HG02623 (cell line): ENCODE data around the gene SLC26A9.

Source experiments
- ATAC-seq: cut with Tn5 transposase; IDR thresholded peaks from one replicate; pipeline ENCODE4 v1.9.1; 2021; ENCODE audit warnings: moderate library complexity; ENCODE audit not compliant: unreplicated experiment

SLC26A9 gene

DNA sequence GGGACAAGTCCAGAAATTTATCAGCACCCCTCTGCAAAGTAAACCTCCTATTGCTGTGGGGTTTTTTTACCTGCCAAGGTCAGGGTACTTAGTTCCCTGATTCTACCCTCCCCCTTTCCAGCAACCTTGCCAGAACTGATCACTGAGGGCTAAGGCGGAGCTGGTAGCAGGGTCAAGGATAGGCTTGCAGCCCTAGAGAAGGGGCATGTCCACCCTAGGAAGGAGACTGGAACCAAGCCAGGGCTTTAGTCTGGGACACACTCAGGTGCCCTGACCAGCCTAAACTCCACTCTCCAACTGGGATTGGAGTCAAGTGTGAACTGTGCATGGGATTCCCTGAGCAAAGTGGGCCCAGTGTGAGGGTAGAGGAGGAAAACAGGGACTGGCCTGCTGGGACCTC is 6.5 kb upstream of the SLC26A9 start:
- ATAC-seq: no peak

DNA sequence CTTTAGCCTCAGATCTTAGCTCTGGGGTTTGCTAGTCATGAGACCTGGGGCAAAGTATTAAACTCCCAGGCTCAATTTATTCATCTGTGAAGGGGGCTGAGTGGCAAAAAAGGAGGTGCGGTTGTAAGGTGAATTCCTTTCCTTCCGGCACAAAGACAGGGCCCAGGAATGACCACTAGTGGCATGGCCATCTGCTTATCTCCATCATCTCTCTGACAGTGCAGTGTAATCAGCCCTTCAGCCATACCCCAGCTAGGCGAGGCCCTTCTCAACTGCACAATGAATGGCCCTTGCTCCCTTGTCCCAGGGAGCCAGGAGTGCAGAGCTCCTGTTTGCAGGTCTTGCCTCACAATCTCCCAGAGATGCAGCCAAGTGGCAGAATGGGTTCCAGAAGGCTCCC is 5.6 kb upstream of the SLC26A9 start:
- no peak for ATAC-seq

DNA sequence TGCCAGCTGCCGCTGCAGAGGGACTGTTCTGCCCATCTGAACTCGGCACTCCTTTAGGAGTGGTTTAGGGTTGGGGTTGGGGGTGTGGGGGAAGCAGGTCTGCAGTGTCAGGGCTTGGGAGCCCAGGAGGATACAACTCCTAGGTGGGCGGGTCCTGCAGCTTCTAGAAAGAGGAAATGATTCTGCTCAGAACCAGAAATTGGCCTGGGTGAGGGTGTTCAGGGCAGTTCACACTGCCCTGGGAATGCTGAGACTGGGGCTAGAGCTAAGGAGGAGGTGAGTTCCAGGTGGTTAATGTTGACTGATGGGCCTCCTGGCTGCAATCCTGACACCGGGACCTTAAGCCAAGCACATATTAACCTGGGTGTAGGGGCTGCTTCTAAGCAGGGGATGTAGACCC is 4.8 kb upstream of the SLC26A9 start:
- no peak for ATAC-seq

- ATAC-seq: no peak
Observed at GRCh38 chr1:205947024-205947423, 3.8 kb upstream of the SLC26A9 start.

DNA sequence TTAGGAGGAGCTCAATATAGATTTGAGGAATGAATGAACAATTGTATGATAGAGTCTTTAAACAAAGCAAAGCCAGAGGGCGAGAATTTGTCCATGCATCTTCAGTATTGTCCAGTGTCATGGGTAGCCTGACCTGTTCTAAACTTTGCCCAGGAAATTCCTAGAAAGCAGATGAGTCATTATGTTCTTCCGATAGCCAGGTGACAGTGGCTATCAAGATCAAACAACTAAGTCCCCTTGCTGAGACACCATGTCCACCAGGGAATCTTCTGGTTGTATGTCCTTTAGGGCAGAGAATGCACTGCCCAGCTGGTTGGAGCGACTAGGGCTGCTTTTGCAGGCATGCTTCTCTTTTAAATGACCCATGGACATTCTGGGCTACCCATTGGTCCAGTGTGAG is 1.8 kb upstream of the SLC26A9 start:
- ATAC-seq: no peak

DNA sequence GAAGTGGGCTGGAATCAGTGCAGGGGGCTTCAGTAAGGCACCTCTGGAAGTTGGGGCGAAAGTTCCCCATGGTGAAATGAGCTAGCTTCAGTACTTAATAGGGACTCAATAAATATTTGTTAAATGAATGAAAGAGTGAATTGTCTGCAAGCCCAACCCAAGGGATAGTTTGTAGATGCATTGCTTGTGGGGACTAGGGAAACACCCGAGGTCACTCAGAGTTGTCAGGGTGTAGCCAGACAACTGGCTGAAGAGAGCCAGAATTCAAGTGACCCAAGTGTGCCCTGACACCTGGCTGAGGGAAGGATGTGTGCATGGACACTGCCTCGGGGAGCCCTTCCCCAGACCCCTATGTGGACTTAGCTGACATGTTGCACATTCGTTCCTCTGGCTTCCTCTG is 1.3 kb upstream of the SLC26A9 start:
- ATAC-seq: no peak

DNA sequence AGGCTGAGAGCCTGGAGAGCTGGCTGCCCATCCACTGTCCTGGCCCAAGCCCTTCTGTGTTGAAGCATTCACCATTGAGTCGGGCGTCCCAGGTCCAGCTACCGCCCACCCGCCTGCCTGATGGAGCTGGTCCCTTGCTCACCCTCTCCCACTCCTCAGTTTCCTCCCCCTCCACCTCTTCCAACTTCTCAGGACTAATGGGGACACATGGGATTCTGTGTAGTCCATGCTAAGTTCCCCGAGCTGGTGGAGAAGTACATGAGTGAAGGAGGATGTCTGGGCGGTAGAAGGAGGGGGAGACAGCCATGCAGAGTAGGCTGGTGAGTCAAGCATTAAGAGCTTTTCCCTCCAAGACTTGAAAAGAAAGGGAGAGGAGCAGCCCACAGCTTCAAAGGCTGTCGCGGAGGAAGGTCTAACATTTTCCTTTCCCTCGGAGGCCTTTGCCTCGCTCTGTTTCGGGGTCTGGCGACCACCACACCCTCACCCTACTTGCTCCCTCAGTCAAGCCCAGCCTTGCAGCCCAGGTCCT is 561 bp downstream of the SLC26A9 start:
- ATAC-seq: no peak

GRCh38 chr1:205940710-205941109 is 2.5 kb downstream of the SLC26A9 start:
- ATAC-seq: no peak

GRCh38 chr1:205939690-205940330 is 3.4 kb downstream of the SLC26A9 start:
- no peak for ATAC-seq

- no peak for ATAC-seq
Observed at GRCh38 chr1:205938682-205939081, 4.6 kb downstream of the SLC26A9 start.

GRCh38 chr1:205936846-205937586 is 6.2 kb downstream of the SLC26A9 start:
- no peak for ATAC-seq

GRCh38 chr1:205936311-205936710 is 6.9 kb downstream of the SLC26A9 start:
- no peak for ATAC-seq

- no peak for ATAC-seq
Observed at GRCh38 chr1:205935869-205936268, 7.4 kb downstream of the SLC26A9 start.

GRCh38 chr1:205934788-205935187 is 8.5 kb downstream of the SLC26A9 start:
- ATAC-seq: no peak

GRCh38 chr1:205933671-205934618 is 9.3 kb downstream of the SLC26A9 start:
- no peak for ATAC-seq

- no peak for ATAC-seq
Observed at GRCh38 chr1:205932776-205933175, 10.5 kb downstream of the SLC26A9 start.

DNA sequence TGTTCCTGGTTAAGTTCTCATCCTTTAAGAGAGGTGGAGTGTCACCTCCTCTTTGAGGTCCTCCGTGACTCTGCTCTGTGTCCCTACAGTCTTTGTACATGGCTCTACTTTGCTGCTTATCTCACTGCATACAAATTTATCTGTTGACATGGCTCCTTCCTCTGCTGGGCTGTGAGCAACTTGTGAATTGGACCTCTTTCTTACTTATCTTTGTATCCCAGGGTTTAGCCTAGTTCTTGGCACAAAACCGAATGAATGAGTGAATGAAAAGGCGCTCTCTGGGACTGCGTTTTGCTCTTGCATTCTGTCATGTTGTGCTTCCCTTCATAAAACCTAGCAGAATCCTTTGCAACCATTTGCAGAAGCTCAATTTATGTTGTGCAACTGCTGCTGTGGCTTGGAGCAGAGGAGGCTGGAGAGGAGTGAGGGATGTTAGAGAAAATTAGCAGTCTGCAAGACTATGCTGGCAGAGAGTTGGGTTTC is 12.4 kb downstream of the SLC26A9 start:
- no peak for ATAC-seq

- no peak for ATAC-seq
Observed at GRCh38 chr1:205930195-205930577, 13.1 kb downstream of the SLC26A9 start.

DNA sequence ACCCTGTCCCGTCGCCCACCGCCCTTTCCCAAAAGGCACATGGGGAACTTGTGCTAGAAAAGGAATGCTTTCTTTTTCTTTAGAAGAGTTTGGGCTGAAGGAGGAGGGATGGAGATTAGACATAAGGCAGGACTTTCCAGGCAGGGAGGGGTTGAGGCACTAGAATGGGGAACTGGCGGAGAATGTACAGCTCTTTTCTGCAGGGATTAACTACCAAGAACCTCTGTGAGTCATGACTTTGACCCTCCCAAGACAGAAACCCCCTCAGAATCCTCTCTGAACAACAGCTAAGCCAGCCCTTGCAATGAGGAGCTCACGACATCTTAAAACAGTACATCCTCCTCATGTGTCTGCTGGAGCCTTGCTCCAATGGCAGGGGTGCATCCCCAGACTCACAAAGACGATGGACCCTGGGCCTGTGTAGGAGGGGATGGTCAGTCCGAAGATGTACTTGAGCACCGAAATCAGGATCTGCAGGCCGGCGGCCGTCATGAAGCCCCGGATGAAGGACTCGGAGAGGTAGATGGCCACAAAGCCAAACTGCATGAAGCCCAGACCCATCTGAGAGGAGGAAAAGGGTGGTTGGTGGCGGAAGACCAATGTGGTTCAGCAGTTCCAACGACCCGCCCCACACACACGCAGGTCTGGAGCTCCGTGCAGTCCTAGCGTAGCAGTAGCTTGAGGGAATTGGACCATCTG is 13.6 kb downstream of the SLC26A9 start:
- ATAC-seq: no peak

- no peak for ATAC-seq
Observed at GRCh38 chr1:205928317-205928716, 14.9 kb downstream of the SLC26A9 start.

- ATAC-seq: no peak
Observed at GRCh38 chr1:205927676-205928075, 15.6 kb downstream of the SLC26A9 start.
